ENCODE measurements around the gene PPP2R2C.

DNA sequence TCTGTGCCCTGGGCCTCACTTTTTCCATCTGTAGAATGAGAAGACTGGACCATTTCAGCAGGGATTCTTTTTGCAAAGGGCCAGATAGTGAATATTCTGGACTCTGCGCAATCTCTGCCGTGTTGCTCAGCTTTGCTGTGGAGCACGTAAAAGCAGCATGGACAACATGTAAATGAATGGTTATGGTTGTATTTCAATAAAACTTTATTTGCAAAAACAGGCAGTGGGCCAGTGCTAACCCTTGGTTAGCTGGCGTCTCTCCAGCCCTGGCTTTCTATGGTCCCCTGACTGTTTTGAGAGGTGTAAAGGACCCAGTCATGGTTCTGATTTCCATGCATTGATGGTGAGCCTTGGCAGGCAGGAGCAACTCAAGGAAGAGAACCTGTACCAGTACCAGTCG lies 184.1 kb downstream of the PPP2R2C start:
- TF ChIP-seq, protein P1, sequence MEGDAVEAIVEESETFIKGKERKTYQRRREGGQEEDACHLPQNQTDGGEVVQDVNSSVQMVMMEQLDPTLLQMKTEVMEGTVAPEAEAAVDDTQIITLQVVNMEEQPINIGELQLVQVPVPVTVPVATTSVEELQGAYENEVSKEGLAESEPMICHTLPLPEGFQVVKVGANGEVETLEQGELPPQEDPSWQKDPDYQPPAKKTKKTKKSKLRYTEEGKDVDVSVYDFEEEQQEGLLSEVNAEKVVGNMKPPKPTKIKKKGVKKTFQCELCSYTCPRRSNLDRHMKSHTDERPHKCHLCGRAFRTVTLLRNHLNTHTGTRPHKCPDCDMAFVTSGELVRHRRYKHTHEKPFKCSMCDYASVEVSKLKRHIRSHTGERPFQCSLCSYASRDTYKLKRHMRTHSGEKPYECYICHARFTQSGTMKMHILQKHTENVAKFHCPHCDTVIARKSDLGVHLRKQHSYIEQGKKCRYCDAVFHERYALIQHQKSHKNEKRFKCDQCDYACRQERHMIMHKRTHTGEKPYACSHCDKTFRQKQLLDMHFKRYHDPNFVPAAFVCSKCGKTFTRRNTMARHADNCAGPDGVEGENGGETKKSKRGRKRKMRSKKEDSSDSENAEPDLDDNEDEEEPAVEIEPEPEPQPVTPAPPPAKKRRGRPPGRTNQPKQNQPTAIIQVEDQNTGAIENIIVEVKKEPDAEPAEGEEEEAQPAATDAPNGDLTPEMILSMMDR (conservative IDR thresholded peaks at IDR 0.05; ENCODE audit: low read depth, low read length) = no peak
- no peak for TF ChIP-seq RFX5 (IDR thresholded peaks at IDR 0.05; ENCODE audit: low read depth, low read length)
- TF ChIP-seq MAFK (IDR thresholded peaks at IDR 0.05; ENCODE audit: low read depth, low read length) = no peak
- no peak for TF ChIP-seq CEBPB (IDR thresholded peaks at IDR 0.05; ENCODE audit: low read depth, low read length)
- no peak for TF ChIP-seq MXI1 (IDR thresholded peaks at IDR 0.05; ENCODE audit: borderline replicate concordance, low read depth, low read length)
- TF ChIP-seq MAZ (IDR thresholded peaks at IDR 0.05; ENCODE audit: borderline replicate concordance, low read depth, low read length) = no peak
- no peak for TF ChIP-seq POLR2A (IDR thresholded peaks at IDR 0.05; ENCODE audit: low read depth, low read length)
- TF ChIP-seq FOS (IDR thresholded peaks at IDR 0.05; ENCODE audit: low read depth, low read length) = no peak
- TF ChIP-seq NFE2L2 (IDR thresholded peaks at IDR 0.05; ENCODE audit: low read depth, low read length) = no peak

All from IMR-90 (cell line).